Nephron (organoid): ENCODE measurements around the gene ARHGAP4.

Source experiments
- H3K27ac Mint-ChIP-seq, 3 experiments: 2 replicates each; pipeline ENCODE4 v1.8.0; 2020; ENCODE audit warnings: mixed read lengths in 3 of 3, mild to moderate bottlenecking in 2 of 3, moderate library complexity in 1 of 3
- H3K27me3 Mint-ChIP-seq: 2 replicates; pipeline ENCODE4 v1.8.0; 2021; ENCODE audit warnings: low read depth, mild to moderate bottlenecking, moderate library complexity, mixed read lengths
- H3K36me3 Mint-ChIP-seq: 2 replicates; pipeline ENCODE4 v1.8.0; 2020; ENCODE audit warnings: low read depth, mixed read lengths
- H3K4me1 Mint-ChIP-seq: 2 replicates; pipeline ENCODE4 v1.8.0; 2020; ENCODE audit warnings: mixed read lengths
- H3K4me3 Mint-ChIP-seq, 3 experiments: 2 replicates each; pipeline ENCODE4 v1.8.0; 2020; ENCODE audit warnings: mild to moderate bottlenecking in 3 of 3, mixed read lengths in 3 of 3, moderate library complexity in 2 of 3
- H3K9me3 Mint-ChIP-seq: 2 replicates; pipeline ENCODE4 v1.8.0; 2020; ENCODE audit warnings: mixed read lengths
- CTCF ChIP-seq, 3 experiments: fragments of 200-600 bp; sonication (generic); IDR thresholded peaks; one replicate each; pipeline ENCODE4 v1.5.0; 2021; ENCODE audit warnings: antibody characterized with exemption in 3 of 3; ENCODE audit not compliant: unreplicated experiment in 3 of 3

The ARHGAP4 gene

GRCh38 chrX:153950127-153950526 lies 24.1 kb upstream of the ARHGAP4 start:
- no peaks in the 10 kb centered on the region for H3K27me3 Mint-ChIP-seq
- H3K36me3 Mint-ChIP-seq: peaks cover 49% of the 10 kb centered on the region
- peak overlapping the region; percentile 25 to 69 (median 60) for H3K27ac Mint-ChIP-seq
- H3K4me3 Mint-ChIP-seq: no peak overlapping the region
- H3K9me3 Mint-ChIP-seq: no peaks in the 10 kb centered on the region
- no peak for TF ChIP-seq CTCF (IDR thresholded peaks at IDR 0.05; ENCODE audit: unreplicated experiment in 3 of 3)
- peaks cover 33% of the 10 kb centered on the region for H3K4me1 Mint-ChIP-seq

- peaks cover 42% of the 10 kb centered on the region for H3K36me3 Mint-ChIP-seq
- H3K4me3 Mint-ChIP-seq: no peak overlapping the region
- no peaks in the 10 kb centered on the region for H3K27me3 Mint-ChIP-seq
- no peak for TF ChIP-seq CTCF (IDR thresholded peaks at IDR 0.05; ENCODE audit: unreplicated experiment in 3 of 3)
- peaks cover 33% of the 10 kb centered on the region for H3K4me1 Mint-ChIP-seq
- H3K27ac Mint-ChIP-seq: peak overlapping the region; percentile 85 to 90 (median 90)
- no peaks in the 10 kb centered on the region for H3K9me3 Mint-ChIP-seq
Observed at GRCh38 chrX:153948847-153949805, 23.1 kb upstream of the ARHGAP4 start.

- H3K9me3 Mint-ChIP-seq: no peaks in the 10 kb centered on the region
- peak overlapping the region in 1 of 3 experiments; percentile 54 for H3K4me3 Mint-ChIP-seq
- peak overlapping the region; percentile 85 to 90 (median 90) for H3K27ac Mint-ChIP-seq
- H3K4me1 Mint-ChIP-seq: peaks cover 29% of the 10 kb centered on the region
- H3K27me3 Mint-ChIP-seq: no peaks in the 10 kb centered on the region
- TF ChIP-seq CTCF (IDR thresholded peaks at IDR 0.05; ENCODE audit: unreplicated experiment in 3 of 3): no peak
- peaks cover 37% of the 10 kb centered on the region for H3K36me3 Mint-ChIP-seq
Observed at GRCh38 chrX:153948002-153948466, 22.0 kb upstream of the ARHGAP4 start.

GRCh38 chrX:153947009-153947769 lies 21.1 kb upstream of the ARHGAP4 start:
- Mint-ChIP-seq H3K4me1 (peaks cover 29% of the 10 kb centered on the region), H3K27ac (peak overlapping the region; percentile 88 to 90 (median 90)), H3K9me3 (no peaks in the 10 kb centered on the region), H3K4me3 (peak overlapping the region in 2 of 3 experiments; percentile 24 to 69), H3K36me3 (peaks cover 35% of the 10 kb centered on the region), H3K27me3 (no peaks in the 10 kb centered on the region)
- peak; percentile 80 to 90 (median 85) for TF ChIP-seq CTCF (IDR thresholded peaks at IDR 0.05; ENCODE audit: unreplicated experiment in 3 of 3)

GRCh38 chrX:153945956-153946943 lies 20.2 kb upstream of the ARHGAP4 start:
- H3K9me3 Mint-ChIP-seq: no peaks in the 10 kb centered on the region
- no peak overlapping the region for H3K4me3 Mint-ChIP-seq
- no peak overlapping the region for H3K27ac Mint-ChIP-seq
- no peak for TF ChIP-seq CTCF (IDR thresholded peaks at IDR 0.05; ENCODE audit: unreplicated experiment in 3 of 3)
- no peaks in the 10 kb centered on the region for H3K27me3 Mint-ChIP-seq
- H3K36me3 Mint-ChIP-seq: peaks cover 32% of the 10 kb centered on the region
- H3K4me1 Mint-ChIP-seq: peaks cover 29% of the 10 kb centered on the region
